A549 (cell line): ENCODE measurements around the gene FHIT. TPM values are rescaled to one million over a fixed set of nuclear protein-coding genes. Genes with fewer than 3 reads are reported as not detected.

ENCODE experiments used
- ATAC-seq, 2 experiments: fragments of 200-7000 bp in 1 of 2; fragments of >200 bp in 1 of 2; cut with Nextera tagmentation in 1 of 2; cut with Tn5 transposase in 1 of 2; 3 replicates each; pipeline versions ENCODE4 v1.8.0 to v1.9.1; 2018 to 2020; ENCODE audit warnings: mild to moderate bottlenecking in 1 of 2, moderate library complexity in 1 of 2
- CTCF ChIA-PET: fragments of 300-600 bp; sonication (Branson Sonifier 250); formaldehyde crosslinking; extraction: SDS; loops from one replicate; lab custom pipeline; 2021; ENCODE audit warnings: antibody characterized with exemption, inconsistent platforms; lab: Yijun Ruan, JAX
- POLR2A ChIA-PET: fragments of 350-600 bp; formaldehyde crosslinking; extraction: SDS; loops from one replicate; lab custom pipeline; 2021; ENCODE audit warnings: antibody characterized with exemption, inconsistent platforms; lab: Yijun Ruan, JAX
- DNase-seq, 2 experiments: peaks; one replicate each; pipeline versions ENCODE4 v3.0.0 to v3.0.0-alpha.2; 2011 to 2016; ENCODE audit warnings: low read depth in 1 of 2, low spot score in 1 of 2
- FAIRE-seq: peaks from 2 replicates; lab custom pipeline; 2011; peaks lifted over from hg19 to GRCh38; lab: Jason Lieb, UNC
- H3K27ac ChIP-seq, 2 experiments: fragments of >200 bp; sonication (Bioruptor Twin); formaldehyde crosslinking; 3 replicates each; pipeline ENCODE4 v1.5.1; 2016 to 2017
- H3K4me1 ChIP-seq: fragments of >200 bp; sonication (Bioruptor Twin); formaldehyde crosslinking; 3 replicates; pipeline ENCODE4 v1.6.1; 2016
- H3K4me2 ChIP-seq: fragments of >200 bp; sonication (Bioruptor Twin); formaldehyde crosslinking; 3 replicates; pipeline ENCODE4 v1.6.1; 2016
- H3K4me3 ChIP-seq: fragments of >200 bp; sonication (Bioruptor Twin); formaldehyde crosslinking; 3 replicates; pipeline ENCODE4 v1.5.1; 2016
- H3K9me3 ChIP-seq: fragments of >200 bp; sonication (Bioruptor Twin); formaldehyde crosslinking; 3 replicates; pipeline ENCODE4 v1.6.1; 2016
- BCL3 ChIP-seq: fragments of >200 bp; sonication (Bioruptor Twin); formaldehyde crosslinking; IDR thresholded peaks from 3 replicates; pipeline ENCODE4 v1.6.1; 2016
- BHLHE40 ChIP-seq: IDR thresholded peaks from 2 replicates; pipeline ENCODE4 v1.6.1; 2012; ENCODE audit warnings: low read depth, low read length, inconsistent platforms
- CBX8 ChIP-seq: fragments of 200-600 bp; sonication (generic); IDR thresholded peaks from 2 replicates; pipeline ENCODE4 v1.6.1; 2016
- CEBPB ChIP-seq, 2 experiments: fragments of >200 bp in 1 of 2; sonication (Bioruptor Twin) in 1 of 2; formaldehyde crosslinking in 1 of 2; IDR thresholded peaks; 2 replicates each; pipeline ENCODE4 v1.6.1; 2012 to 2016
- CHD2 ChIP-seq: fragments of 150-350 bp; IDR thresholded peaks from 2 replicates; pipeline ENCODE4 v1.6.1; 2014; ENCODE audit warnings: low read length; ENCODE audit not compliant: partially characterized antibody
- CHD4 ChIP-seq: fragments of 200-600 bp; sonication (generic); IDR thresholded peaks from 2 replicates; pipeline ENCODE4 v1.6.1; 2016; ENCODE audit warnings: antibody characterized with exemption, mild to moderate bottlenecking, borderline replicate concordance
- EP300 ChIP-seq, 2 experiments: fragments of >200 bp; sonication (Bioruptor Twin); formaldehyde crosslinking; IDR thresholded peaks; 2 replicates in 1 of 2; 3 replicates in 1 of 2; pipeline ENCODE4 v1.6.1; 2016 to 2017
- GATA3 ChIP-seq: IDR thresholded peaks from 2 replicates; pipeline ENCODE4 v1.6.1; 2012; ENCODE audit warnings: borderline replicate concordance
- HEYL ChIP-seq: fragments of 250-450 bp; sonication (Bioruptor Pico); IDR thresholded peaks from 2 replicates; pipeline ENCODE4 v1.8.0; 2021; ENCODE audit warnings: mild to moderate bottlenecking, moderate library complexity
- JUN ChIP-seq, 2 experiments: fragments of >200 bp; sonication (Bioruptor Twin); formaldehyde crosslinking; IDR thresholded peaks; 2 replicates in 1 of 2; 3 replicates in 1 of 2; pipeline ENCODE4 v1.6.1; 2016 to 2017
- MAX ChIP-seq: IDR thresholded peaks from 2 replicates; pipeline ENCODE4 v1.6.1; 2012
- MAZ ChIP-seq: fragments of 150-350 bp; IDR thresholded peaks from 2 replicates; pipeline ENCODE4 v1.6.1; 2014; ENCODE audit warnings: antibody characterized with exemption, low read depth, low read length, borderline replicate concordance
- NR3C1 ChIP-seq: fragments of >200 bp; sonication (Bioruptor Twin); formaldehyde crosslinking; IDR thresholded peaks from 3 replicates; pipeline ENCODE4 v1.6.1; 2017
- POLR2AphosphoS2 ChIP-seq: conservative IDR thresholded peaks from 2 replicates; pipeline ENCODE4 v1.6.1; 2012; ENCODE audit warnings: low read length, improper control_type of control experiment, inconsistent platforms
- RCOR1 ChIP-seq: fragments of 150-350 bp; IDR thresholded peaks from 2 replicates; pipeline ENCODE4 v1.6.1; 2014; ENCODE audit warnings: antibody characterized with exemption, low read length, low read depth
- SMC3 ChIP-seq: fragments of >200 bp; sonication (Bioruptor Twin); formaldehyde crosslinking; IDR thresholded peaks from 3 replicates; pipeline ENCODE4 v1.6.1; 2018; ENCODE audit warnings: inconsistent platforms
- TP53 ChIP-seq: fragments of 250-450 bp; sonication (Bioruptor Pico); IDR thresholded peaks from 2 replicates; pipeline ENCODE4 v1.5.0; 2021; ENCODE audit warnings: mild to moderate bottlenecking, moderate library complexity
- USF2 ChIP-seq: fragments of 450-650 bp; IDR thresholded peaks from 2 replicates; pipeline ENCODE4 v1.6.1; 2014; ENCODE audit warnings: antibody characterized with exemption
- WGBS: methylation state at CpG from one replicate; pipeline ENCODE4 v1.1.6; 2017; ENCODE audit errors: missing lambda C conversion rate; 5-methylcytosine and 5-hydroxymethylcytosine counted together
- polyA plus RNA-seq, 4 experiments: library from polyadenylated mRNA; depleted of rRNA in 3 of 4; stranded (reverse); fragments of >200 nt; fragmentation: RNase III in 1 of 4; extraction: RNeasy Plus Mini Kit Qiagen cat#74134 plus additional on column Dnase treatment in 1 of 4; gene quantifications; 2 replicates in 3 of 4; 3 replicates in 1 of 4; pipeline ENCODE4 v1.2.3, GENCODE V29; 2011 to 2017
- TF ChIP-seq, protein P1 (sequence below): fragments of >200 bp; sonication (Bioruptor Twin); formaldehyde crosslinking; IDR thresholded peaks from 2 replicates; pipeline ENCODE4 v1.6.1; 2016

Gene FHIT
- polyA plus RNA-seq, 2 of the 4 experiments (the other 2 are of a cell fraction), result 0.76 to 0.92 TPM

- Histone ChIP-seq H3K27ac (no peak overlapping the region), H3K4me1 (no peaks in the 10 kb centered on the region), H3K4me3 (no peak overlapping the region), H3K4me2 (no peak overlapping the region), H3K9me3 (no peaks in the 10 kb centered on the region)
- DNase-seq (no peak), ATAC-seq (no peak), FAIRE-seq (no peak)
- POLR2A ChIA-PET, result no interaction called here
- CTCF ChIA-PET, result no interaction called here
- no peak for TF ChIP-seq BHLHE40
- no peak for TF ChIP-seq MAX
- no peak for TF ChIP-seq MAZ
- TF ChIP-seq NR3C1, result no peak
- TF ChIP-seq POLR2AphosphoS2, result no peak
- no peak for TF ChIP-seq CEBPB (IDR thresholded peaks at IDR 0.05)
- no peak for TF ChIP-seq USF2
- no peak for TF ChIP-seq EP300 (IDR thresholded peaks at IDR 0.05)
- TF ChIP-seq JUN (IDR thresholded peaks at IDR 0.05), result no peak
- TF ChIP-seq CBX8, result no peak
- no peak for TF ChIP-seq HEYL (CRISPR knock-in tag)
- no peak for TF ChIP-seq BCL3
- 10% methylated on average over 3 of the region's 3 CpGs for WGBS
These were observed 1101.8 kb downstream of the FHIT start for GRCh38 chr3:60149501-60149900.

DNA sequence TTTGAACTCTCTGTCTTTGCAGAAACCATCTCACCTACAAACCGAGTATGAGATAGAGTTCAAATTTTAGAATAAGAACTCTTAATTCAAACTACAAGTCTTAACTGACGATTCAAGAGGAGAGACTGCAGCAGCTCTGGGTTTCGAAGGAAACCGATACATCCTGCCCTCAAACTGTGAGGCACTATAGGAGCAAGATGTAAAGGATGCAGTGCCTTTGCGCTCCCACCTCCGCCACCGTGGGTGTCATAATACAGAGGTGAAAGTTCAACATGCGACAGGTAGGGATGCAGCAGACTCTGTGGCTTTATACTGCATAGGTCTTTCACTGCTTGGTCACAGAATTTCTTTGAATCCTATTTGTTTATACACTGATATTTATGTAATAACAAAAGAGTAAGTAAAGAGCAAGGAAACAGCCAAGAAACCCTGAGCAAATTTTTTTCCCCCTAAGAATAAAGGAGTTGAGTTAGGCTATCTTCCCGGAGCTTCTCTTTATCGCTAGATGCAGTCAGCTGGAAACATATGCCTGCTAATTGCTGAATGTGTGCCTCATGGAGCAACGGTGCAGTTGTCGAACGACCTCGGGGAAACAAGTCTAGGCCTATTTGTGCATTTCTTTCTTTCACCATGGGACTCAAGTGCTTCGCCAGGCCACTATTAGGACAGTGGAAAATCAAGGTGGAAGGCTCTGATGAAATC, 1103.9 kb downstream of the FHIT start:
- no peak for TF ChIP-seq POLR2AphosphoS2
- TF ChIP-seq CHD4, result no peak
- TF ChIP-seq, protein P1, sequence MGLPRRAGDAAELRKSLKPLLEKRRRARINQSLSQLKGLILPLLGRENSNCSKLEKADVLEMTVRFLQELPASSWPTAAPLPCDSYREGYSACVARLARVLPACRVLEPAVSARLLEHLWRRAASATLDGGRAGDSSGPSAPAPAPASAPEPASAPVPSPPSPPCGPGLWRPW, result no peak
- H3K4me1 ChIP-seq, result no peaks in the 10 kb centered on the region
- FAIRE-seq (no peak), DNase-seq (no peak), ATAC-seq (no peak)
- H3K9me3 ChIP-seq, result no peaks in the 10 kb centered on the region
- POLR2A ChIA-PET, result no interaction called here
- CTCF ChIA-PET, result no interaction called here
- no peak overlapping the region for H3K4me3 ChIP-seq
- 31% methylated on average over 15 of the region's 15 CpGs for WGBS
- no peak overlapping the region for H3K27ac ChIP-seq
- no peak overlapping the region for H3K4me2 ChIP-seq

DNA sequence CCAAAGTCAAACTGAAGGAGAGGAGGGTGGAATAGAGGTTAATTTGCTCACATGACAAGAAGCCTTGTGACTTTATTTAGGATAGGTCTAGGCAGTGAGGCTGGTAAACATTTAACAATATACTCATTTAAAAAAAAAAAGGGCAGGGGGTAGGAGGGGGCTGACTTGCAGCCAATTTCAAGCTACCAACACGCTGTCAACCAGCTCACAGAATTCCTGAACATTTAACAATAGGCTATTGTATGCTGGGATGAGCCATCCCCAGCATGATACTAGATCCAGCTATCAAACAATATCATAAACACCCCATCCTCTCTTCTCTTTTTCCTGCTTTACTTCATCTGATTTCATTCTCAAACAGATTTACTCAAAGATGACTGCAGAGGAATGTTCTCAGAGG, 1105.1 kb downstream of the FHIT start:
- no peaks in the 10 kb centered on the region for H3K4me1 ChIP-seq
- TF ChIP-seq SMC3, result no peak
- TF ChIP-seq TP53 (CRISPR knock-in tag), result no peak
- no peak for TF ChIP-seq CEBPB (IDR thresholded peaks at IDR 0.05)
- no peak for TF ChIP-seq CHD2
- no peak for TF ChIP-seq GATA3
- TF ChIP-seq CBX8, result no peak
- TF ChIP-seq RCOR1, result no peak
- TF ChIP-seq BCL3, result no peak
- H3K9me3 ChIP-seq, result no peaks in the 10 kb centered on the region
- FAIRE-seq, result no peak
- ChIA-PET POLR2A (no interaction called here), CTCF (no interaction called here)
- no peak overlapping the region for H3K4me2 ChIP-seq
- DNase-seq, result no peak
- H3K4me3 ChIP-seq, result no peak overlapping the region
- 0% methylated on average over 1 of the region's 1 CpG for WGBS
- H3K27ac ChIP-seq, result no peak overlapping the region
- no peak for ATAC-seq
